Left lung (tissue), 10 donors: ENCODE results near the gene PHKB. TPM values are rescaled to one million over a fixed set of nuclear protein-coding genes. Genes with fewer than 3 reads are reported as not detected.
"Not testable (repeated sequence)": the region's sequence is repeated elsewhere in the genome, so short reads cannot be mapped to it uniquely, and the experiment has no call there.

Experiments used
- ATAC-seq: fragments of 200-7000 bp; cut with Tn5 transposase; one replicate; pipeline ENCODE4 v1.9.1; 2020; ENCODE audit warnings: moderate library complexity
- DNase-seq, 4 donors: peaks; one replicate each; pipeline ENCODE4 v3.0.0-alpha.2; 2013 to 2020
- H3K27ac ChIP-seq, 2 donors: fragments of 200-600 bp; sonication (generic) in 1 of 2; one replicate each; pipeline versions ENCODE4 v1.5.0 to v1.8.0; 2020 to 2021
- H3K27me3 ChIP-seq, 2 donors: fragments of 200-600 bp; sonication (generic) in 1 of 2; one replicate each; pipeline versions ENCODE4 v1.5.0 to v1.8.0; 2020 to 2021
- H3K36me3 ChIP-seq, 2 donors: fragments of 200-600 bp; sonication (generic) in 1 of 2; one replicate each; pipeline versions ENCODE4 v1.5.0 to v1.8.0; 2020 to 2021
- H3K4me1 ChIP-seq, 2 donors: fragments of 200-600 bp; one replicate each; pipeline ENCODE4 v1.8.0; 2021
- H3K4me3 ChIP-seq, 2 donors: fragments of 200-600 bp; sonication (generic) in 1 of 2; one replicate each; pipeline versions ENCODE4 v1.5.0 to v1.8.0; 2020 to 2021; ENCODE audit warnings: mild to moderate bottlenecking in 1 of 2
- H3K9me3 ChIP-seq, 2 donors: fragments of 200-600 bp; sonication (generic) in 1 of 2; one replicate each; pipeline versions ENCODE4 v1.5.0 to v1.8.0; 2020 to 2021
- CTCF ChIP-seq, 2 donors: fragments of 200-600 bp; sonication (generic) in 1 of 2; IDR thresholded peaks; one replicate each; pipeline versions ENCODE4 v1.5.0 to v1.8.0; 2021; ENCODE audit warnings: antibody characterized with exemption in 2 of 2
- intact Hi-C, 2 donors: fragments of 100-400 bp; cut with DNase I; formaldehyde crosslinking; loops; one replicate each; pipeline versions ENCODE4 v1.11.2 to v1.14.2; 2022
- polyA plus RNA-seq, 6 donors: library from polyadenylated mRNA; unstranded; fragments of 120-200 nt; gene quantifications; one replicate each; pipeline ENCODE4 v1.2.1, GENCODE V29; 2013; ENCODE audit not compliant: insufficient read length in 6 of 6
- total RNA-seq, 2 donors: library from RNA; stranded (reverse); fragmentation: NEBNext Ultra II Directional; extraction: Animal tissue kit (Norgen Biotek cat#: 25700); gene quantifications; one replicate each; pipeline ENCODE4 v1.2.1, GENCODE V29; 2021
- donor health status: DM: no; HTN: yes; CAD: no.
- donor health status: DM: no; HTN: no; CAD: no.

The PHKB gene
- total and polyA plus RNA-seq, 8 donors: 76.5 to 104 (median 90.4) TPM

DNA sequence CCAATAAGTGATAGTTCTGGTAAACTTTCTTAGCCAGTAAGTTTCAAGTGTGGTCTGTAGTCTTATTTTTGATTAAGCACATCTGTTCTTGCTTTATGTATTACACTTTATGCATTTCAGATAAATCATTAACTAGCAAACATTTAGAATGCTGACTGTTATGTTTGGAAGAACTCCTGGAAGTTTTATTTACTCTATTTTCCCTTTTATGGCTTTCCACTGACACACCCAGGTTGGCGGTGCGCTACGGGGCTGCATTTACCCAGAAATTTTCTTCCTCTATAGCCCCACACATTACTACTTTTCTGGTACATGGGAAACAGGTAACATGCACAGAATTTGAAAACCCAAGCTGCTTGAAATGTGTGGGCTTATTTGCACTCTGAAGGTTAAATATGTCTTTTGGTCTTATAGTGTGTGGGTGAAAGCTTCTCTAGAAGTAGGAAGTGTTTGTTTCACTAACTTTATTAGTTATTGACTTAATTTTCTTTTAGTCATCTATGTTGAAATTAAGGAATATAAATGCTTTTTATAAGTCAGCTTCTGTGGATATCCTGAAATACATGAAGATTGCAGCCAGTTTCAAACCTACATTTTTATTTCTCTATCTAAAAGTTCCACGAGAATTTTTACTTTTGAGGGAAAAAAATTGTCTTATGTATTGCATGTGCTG, 203.7 kb downstream of the PHKB start:
- Histone ChIP-seq H3K4me1 (no peaks in the 10 kb centered on the region), H3K27me3 (no peaks in the 10 kb centered on the region), H3K36me3 (peaks cover 0 to 50% of the 10 kb centered on the region in 2 donors), H3K9me3 (no peaks in the 10 kb centered on the region), H3K4me3 (no peak overlapping the region), H3K27ac (no peak overlapping the region)
- intact Hi-C loops: no loop called here
- ATAC-seq (peak; percentile 48), DNase-seq (no peak)
- no peak for TF ChIP-seq CTCF (IDR thresholded peaks at IDR 0.05)

DNA sequence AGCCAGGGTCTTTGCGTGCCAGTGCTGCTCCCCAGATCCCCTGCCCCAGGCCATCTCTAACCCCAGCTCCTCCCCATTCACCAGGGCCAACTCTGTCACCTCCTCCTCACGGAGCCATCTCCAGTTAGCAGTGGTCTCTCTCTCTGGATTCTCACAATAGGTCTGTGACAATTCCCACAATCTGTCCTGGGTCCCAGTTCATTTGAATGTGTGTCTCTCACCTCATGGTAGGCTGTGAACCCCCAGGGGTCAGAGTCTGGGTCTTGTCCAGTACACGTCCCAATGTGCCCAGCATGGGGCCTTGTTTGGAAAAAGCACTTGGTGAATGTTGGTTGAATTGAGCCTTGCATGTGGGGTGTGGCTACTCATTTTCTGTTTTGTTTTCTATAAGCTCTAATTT, 205.3 kb downstream of the PHKB start:
- Histone ChIP-seq H3K4me3 (no peak overlapping the region), H3K9me3 (no peaks in the 10 kb centered on the region), H3K36me3 (peaks cover 0 to 39% of the 10 kb centered on the region in 2 donors), H3K27ac (no peak overlapping the region), H3K4me1 (no peaks in the 10 kb centered on the region), H3K27me3 (no peaks in the 10 kb centered on the region)
- intact Hi-C loops: no loop called here
- TF ChIP-seq CTCF (IDR thresholded peaks at IDR 0.05): no peak
- no peak for ATAC-seq
- no peak for DNase-seq

DNA sequence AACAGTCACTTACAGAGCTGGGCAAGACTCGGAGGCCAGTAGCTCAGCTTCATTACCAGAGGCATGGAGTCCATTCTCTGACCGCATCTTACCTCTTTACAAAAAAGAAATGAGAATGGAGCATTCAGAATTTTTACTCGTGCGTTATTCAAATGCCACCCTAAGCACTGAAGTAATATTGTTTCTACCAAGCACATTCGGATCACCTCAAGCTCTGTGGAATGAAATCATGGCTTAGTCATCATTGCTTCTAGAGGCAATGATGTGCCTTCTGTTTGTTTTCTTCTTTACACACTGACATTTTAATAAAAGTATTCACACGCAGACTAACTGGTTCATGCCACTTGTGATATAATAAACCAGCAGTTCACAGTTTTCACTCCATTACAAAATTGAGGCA, 206.8 kb downstream of the PHKB start:
- no peak for TF ChIP-seq CTCF (IDR thresholded peaks at IDR 0.05)
- ATAC-seq (no peak), DNase-seq (no peak)
- H3K36me3 ChIP-seq: peaks cover 0 to 31% of the 10 kb centered on the region in 2 donors
- no peak overlapping the region for H3K27ac ChIP-seq
- intact Hi-C loops: no loop called here
- no peaks in the 10 kb centered on the region for H3K27me3 ChIP-seq
- H3K4me1 ChIP-seq: no peaks in the 10 kb centered on the region
- no peaks in the 10 kb centered on the region for H3K9me3 ChIP-seq
- no peak overlapping the region for H3K4me3 ChIP-seq

- no peak for DNase-seq
- H3K27me3 ChIP-seq: no peaks in the 10 kb centered on the region
- peaks cover 0 to 3% of the 10 kb centered on the region in 2 donors for H3K9me3 ChIP-seq
- no peak overlapping the region for H3K4me3 ChIP-seq
- ATAC-seq: no peak
- peaks cover 0 to 56% of the 10 kb centered on the region in 2 donors for H3K36me3 ChIP-seq
- intact Hi-C loops: no loop called here
- H3K27ac ChIP-seq: no peak overlapping the region
- TF ChIP-seq CTCF (IDR thresholded peaks at IDR 0.05): no peak
- no peaks in the 10 kb centered on the region for H3K4me1 ChIP-seq
Observed at GRCh38 chr16:47672475-47672874, 211.3 kb downstream of the PHKB start.

DNA sequence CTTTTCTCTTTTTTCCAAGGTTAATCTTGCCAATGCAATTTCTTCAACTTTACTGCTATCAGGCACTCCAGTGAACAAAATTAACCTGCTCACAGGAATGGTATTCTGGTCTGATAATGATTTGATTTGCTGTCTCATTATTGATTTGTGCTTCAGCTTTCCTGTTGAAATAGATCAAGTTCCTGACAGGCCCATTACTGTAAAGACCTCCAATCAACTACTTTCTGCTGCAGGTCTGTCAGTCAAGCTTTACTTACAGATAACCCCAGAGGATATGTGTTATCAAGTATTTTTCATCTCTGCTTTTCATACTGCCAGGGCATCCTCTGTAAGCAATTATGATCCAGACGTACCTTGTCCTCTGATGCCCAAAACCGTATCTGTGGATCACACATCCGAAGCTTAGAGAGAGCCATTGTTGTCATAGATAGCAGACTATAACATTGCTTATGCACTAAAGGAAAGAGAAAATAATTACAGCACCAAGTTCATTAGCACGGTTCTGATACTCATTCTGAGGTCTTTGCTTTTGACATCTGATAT, 215.6 kb downstream of the PHKB start:
- TF ChIP-seq CTCF (IDR thresholded peaks at IDR 0.05): no peak
- DNase-seq: no peak
- intact Hi-C loops: no loop called here
- no peak for ATAC-seq
- Histone ChIP-seq H3K27me3 (no peaks in the 10 kb centered on the region), H3K9me3 (peaks cover 0 to 7% of the 10 kb centered on the region in 2 donors), H3K27ac (no peak overlapping the region), H3K4me3 (no peak overlapping the region), H3K36me3 (peaks cover 0 to 39% of the 10 kb centered on the region in 2 donors), H3K4me1 (no peaks in the 10 kb centered on the region)

GRCh38 chr16:47681571-47681970, 220.4 kb downstream of the PHKB start:
- intact Hi-C loops, H3K27me3 ChIP-seq, H3K4me1 ChIP-seq: not testable (repeated sequence)

More at GRCh38 chr16:47681571-47681970, 220.4 kb downstream of the PHKB start:
- H3K4me3 ChIP-seq, H3K27ac ChIP-seq, H3K9me3 ChIP-seq, ATAC-seq, DNase-seq: not testable (repeated sequence)
- peaks cover 0 to 44% of the 10 kb centered on the region in 2 donors for H3K36me3 ChIP-seq
